Measurements from ENCODE around the gene TOLLIP.
A peak's percentile ranks its signal among the peaks of the same experiment; 100 is the strongest.

Gene TOLLIP

GRCh38 chr11:1257916-1258315 is 51.5 kb downstream of the TOLLIP start:
- TF ChIP-seq TEAD4 (IDR thresholded peaks at IDR 0.05) (no peak), CREB1 (IDR thresholded peaks at IDR 0.05; ENCODE audit: low read depth) (no peak)

- TF ChIP-seq MAX (IDR thresholded peaks at IDR 0.05): no peak
- TF ChIP-seq USF1 (IDR thresholded peaks at IDR 0.05): no peak
- TF ChIP-seq EP300 (IDR thresholded peaks at IDR 0.05; ENCODE audit: borderline replicate concordance): no peak
- TF ChIP-seq FOXM1 (IDR thresholded peaks at IDR 0.05; ENCODE audit: borderline replicate concordance, low read depth): no peak
- TF ChIP-seq YY1 (IDR thresholded peaks at IDR 0.05; ENCODE audit: low read depth): no peak
- TF ChIP-seq CEBPB (IDR thresholded peaks at IDR 0.05): no peak
- no peak for TF ChIP-seq ZBTB7A (IDR thresholded peaks at IDR 0.05; ENCODE audit: low read depth)
- TF ChIP-seq TEAD4 (IDR thresholded peaks at IDR 0.05): no peak
- TF ChIP-seq CREB1 (IDR thresholded peaks at IDR 0.05; ENCODE audit: low read depth): no peak
These were observed 52.1 kb downstream of the TOLLIP start for GRCh38 chr11:1257366-1257765.

- no peak for TF ChIP-seq USF1 (IDR thresholded peaks at IDR 0.05)
- TF ChIP-seq TAF1 (IDR thresholded peaks at IDR 0.05; ENCODE audit: low read depth): no peak
- TF ChIP-seq ZBTB7A (IDR thresholded peaks at IDR 0.05; ENCODE audit: low read depth): no peak
- TF ChIP-seq EP300 (IDR thresholded peaks at IDR 0.05; ENCODE audit: borderline replicate concordance): no peak
- TF ChIP-seq CEBPB (IDR thresholded peaks at IDR 0.05): no peak
- TF ChIP-seq CREB1 (IDR thresholded peaks at IDR 0.05; ENCODE audit: low read depth): no peak
- no peak for TF ChIP-seq REST (IDR thresholded peaks at IDR 0.05; ENCODE audit: low read depth)
- no peak for TF ChIP-seq NFIC (IDR thresholded peaks at IDR 0.05)
- no peak for TF ChIP-seq YY1 (IDR thresholded peaks at IDR 0.05; ENCODE audit: low read depth)
- TF ChIP-seq EGR1 (IDR thresholded peaks at IDR 0.05): no peak
- TF ChIP-seq TCF12 (IDR thresholded peaks at IDR 0.05; ENCODE audit: low read depth): no peak
- no peak for TF ChIP-seq RAD21 (IDR thresholded peaks at IDR 0.05; ENCODE audit: low read depth)
- TF ChIP-seq MAX (IDR thresholded peaks at IDR 0.05): no peak
- no peak for TF ChIP-seq TEAD4 (IDR thresholded peaks at IDR 0.05)
- no peak for TF ChIP-seq FOXM1 (IDR thresholded peaks at IDR 0.05; ENCODE audit: borderline replicate concordance, low read depth)
These were observed 53.0 kb downstream of the TOLLIP start for GRCh38 chr11:1256257-1257045.

GRCh38 chr11:1255151-1255550 is 54.3 kb downstream of the TOLLIP start:
- TF ChIP-seq MAX (IDR thresholded peaks at IDR 0.05): no peak
- no peak for TF ChIP-seq EP300 (IDR thresholded peaks at IDR 0.05; ENCODE audit: borderline replicate concordance)
- no peak for TF ChIP-seq CREB1 (IDR thresholded peaks at IDR 0.05; ENCODE audit: low read depth)

GRCh38 chr11:1254733-1255132 is 54.7 kb downstream of the TOLLIP start:
- TF ChIP-seq EGR1 (IDR thresholded peaks at IDR 0.05) (peak; percentile 61; the same call in 1 of the 2 replicates), USF1 (IDR thresholded peaks at IDR 0.05) (no peak), YY1 (IDR thresholded peaks at IDR 0.05; ENCODE audit: low read depth) (no peak), REST (IDR thresholded peaks at IDR 0.05; ENCODE audit: low read depth) (no peak), ZBTB7A (IDR thresholded peaks at IDR 0.05; ENCODE audit: low read depth) (no peak)

- TF ChIP-seq TCF12 (IDR thresholded peaks at IDR 0.05; ENCODE audit: low read depth) (peak; percentile 83), NFIC (IDR thresholded peaks at IDR 0.05) (peak; percentile 64; the same call in 1 of the 2 replicates), CREB1 (IDR thresholded peaks at IDR 0.05; ENCODE audit: low read depth) (no peak), RAD21 (IDR thresholded peaks at IDR 0.05; ENCODE audit: low read depth) (no peak), EP300 (IDR thresholded peaks at IDR 0.05; ENCODE audit: borderline replicate concordance) (peak; percentile 35; the same call in 1 of the 2 replicates), USF1 (IDR thresholded peaks at IDR 0.05) (no peak), TEAD4 (IDR thresholded peaks at IDR 0.05) (no peak)
These were observed 55.3 kb downstream of the TOLLIP start for GRCh38 chr11:1254086-1254648.

All from Ishikawa (cell line).